Aorta (tissue), 5 donors: ENCODE results near the gene TCAP. TPM values are rescaled to one million over a fixed set of nuclear protein-coding genes. Genes with fewer than 3 reads are reported as not detected.

Experiments
- ATAC-seq: fragments of 200-7000 bp; cut with Tn5 transposase; one replicate; pipeline ENCODE4 v1.9.1; 2022; ENCODE audit warnings: moderate library complexity; ENCODE audit not compliant: low FRiP score
- DNase-seq, 2 donors: peaks; one replicate each; pipeline ENCODE4 v3.0.0-alpha.2; 2020
- H3K27ac ChIP-seq, 2 donors: one replicate each; pipeline ENCODE4 v1.5.1; 2013; ENCODE audit warnings: low read length in 2 of 2, mild to moderate bottlenecking in 2 of 2, moderate library complexity in 2 of 2, control low read depth in 1 of 2, inconsistent platforms in 1 of 2, low read depth in 1 of 2
- H3K27me3 ChIP-seq, 2 donors: one replicate each; pipeline ENCODE4 v1.6.1; 2013; ENCODE audit warnings: control low read depth in 1 of 2, low read length in 1 of 2, mild to moderate bottlenecking in 1 of 2, moderate library complexity in 1 of 2; ENCODE audit not compliant: insufficient read depth in 2 of 2, control insufficient read depth in 1 of 2
- H3K36me3 ChIP-seq, 2 donors: one replicate each; pipeline ENCODE4 v1.6.1; 2013; ENCODE audit warnings: control low read depth in 1 of 2, low read length in 1 of 2, mild to moderate bottlenecking in 1 of 2; ENCODE audit not compliant: insufficient read depth in 2 of 2, control insufficient read depth in 1 of 2
- H3K4me1 ChIP-seq, 2 donors: one replicate each; pipeline ENCODE4 v1.6.1; 2013; ENCODE audit warnings: low read length in 2 of 2, control low read depth in 1 of 2, mild to moderate bottlenecking in 1 of 2, moderate library complexity in 1 of 2; ENCODE audit not compliant: insufficient read depth in 2 of 2, control insufficient read depth in 1 of 2
- H3K4me3 ChIP-seq, 2 donors: one replicate each; pipeline ENCODE4 v1.5.1; 2013; ENCODE audit warnings: low read length in 2 of 2, control low read depth in 1 of 2, mild to moderate bottlenecking in 1 of 2
- H3K9me3 ChIP-seq: one replicate; pipeline ENCODE4 v1.6.1; 2013; ENCODE audit warnings: mild to moderate bottlenecking, low read length; ENCODE audit not compliant: control insufficient read depth
- WGBS, 2 donors: extraction: QIAGEN DNeasy Blood & Tissue Kit; methylation state at CpG; one replicate each; pipeline ENCODE4 v1.1.7; 2013; 5-methylcytosine and 5-hydroxymethylcytosine counted together
- intact Hi-C, 2 donors: fragments of 100-400 bp; cut with DNase I; formaldehyde crosslinking; loops; one replicate each; pipeline versions ENCODE4 v1.14.2 to v1.15.0; 2022
- polyA plus RNA-seq, 2 donors: library from polyadenylated mRNA; stranded (reverse); fragments of 200-250 nt; gene quantifications; one replicate each; pipeline ENCODE4 v1.2.3, GENCODE V29; 2013
- total RNA-seq, 2 donors: library from RNA; stranded (reverse); fragmentation: NEBNext Ultra II Directional; extraction: Animal tissue kit (Norgen Biotek cat#: 25700); gene quantifications; one replicate each; pipeline ENCODE4 v1.2.1, GENCODE V29; 2021
- donor health status: healthy with polysubstance abuse.
- donor health status: Bipolar disorder and iron deficiency.
- donor health status: DM: no; HTN: no; CAD: no.
- donor health status: DM: no; HTN: no; CAD: no.
- donor health status: DM: yes; HTN: yes; CAD: no.

Gene TCAP
- total and polyA plus RNA-seq, 4 donors = 1.9 to 9.3 (median 3.6) TPM

- ATAC-seq (no peak), DNase-seq (no peak)
- H3K27me3 ChIP-seq = no peaks in the 10 kb centered on the region
- H3K36me3 ChIP-seq = no peaks in the 10 kb centered on the region
- H3K27ac ChIP-seq = no peak overlapping the region
- H3K9me3 ChIP-seq = no peaks in the 10 kb centered on the region
- intact Hi-C loops = no loop called here
- WGBS, 2 donors = 57 to 59% methylated on average over 16 of the region's 16 CpGs
- H3K4me1 ChIP-seq = no peaks in the 10 kb centered on the region
- no peak overlapping the region for H3K4me3 ChIP-seq
Observed at GRCh38 chr17:39627712-39628516, 37.2 kb upstream of the TCAP start.

GRCh38 chr17:39628655-39629493 is 36.3 kb upstream of the TCAP start:
- no peak for DNase-seq
- ATAC-seq = no peak
- no peaks in the 10 kb centered on the region for H3K4me1 ChIP-seq
- H3K9me3 ChIP-seq = no peaks in the 10 kb centered on the region
- no peak overlapping the region for H3K27ac ChIP-seq
- intact Hi-C loops = no loop called here
- WGBS, 2 donors = 68 to 72% methylated on average over 10 of the region's 10 CpGs
- no peaks in the 10 kb centered on the region for H3K36me3 ChIP-seq
- H3K27me3 ChIP-seq = no peaks in the 10 kb centered on the region
- H3K4me3 ChIP-seq = no peak overlapping the region

- ATAC-seq (no peak), DNase-seq (no peak)
- WGBS, 2 donors = 73 to 77% methylated on average over 3 of the region's 3 CpGs
- H3K36me3 ChIP-seq = no peaks in the 10 kb centered on the region
- no peaks in the 10 kb centered on the region for H3K27me3 ChIP-seq
- no peak overlapping the region for H3K4me3 ChIP-seq
- H3K27ac ChIP-seq = no peak overlapping the region
- H3K4me1 ChIP-seq = no peaks in the 10 kb centered on the region
- H3K9me3 ChIP-seq = no peaks in the 10 kb centered on the region
- intact Hi-C loops = no loop called here
Observed at GRCh38 chr17:39629494-39629880, 35.7 kb upstream of the TCAP start.

GRCh38 chr17:39629898-39630297 is 35.3 kb upstream of the TCAP start:
- Histone ChIP-seq H3K27ac (no peak overlapping the region), H3K36me3 (no peaks in the 10 kb centered on the region), H3K4me3 (no peak overlapping the region), H3K9me3 (no peaks in the 10 kb centered on the region), H3K27me3 (no peaks in the 10 kb centered on the region), H3K4me1 (no peaks in the 10 kb centered on the region)
- 76 to 78% methylated on average over 12 of the region's 12 CpGs for WGBS, 2 donors
- ATAC-seq (no peak), DNase-seq (no peak)
- intact Hi-C loops = no loop called here

- DNase-seq (no peak), ATAC-seq (no peak)
- 28 to 31% methylated on average over 6 of the region's 6 CpGs for WGBS, 2 donors
- Histone ChIP-seq H3K9me3 (no peaks in the 10 kb centered on the region), H3K4me3 (no peak overlapping the region), H3K27ac (no peak overlapping the region), H3K4me1 (no peaks in the 10 kb centered on the region), H3K27me3 (no peaks in the 10 kb centered on the region), H3K36me3 (no peaks in the 10 kb centered on the region)
- intact Hi-C loops = no loop called here
Observed at GRCh38 chr17:39631403-39631802, 33.7 kb upstream of the TCAP start.

GRCh38 chr17:39632153-39632941 is 32.8 kb upstream of the TCAP start:
- intact Hi-C loops = no loop called here
- Histone ChIP-seq H3K27me3 (no peaks in the 10 kb centered on the region), H3K9me3 (no peaks in the 10 kb centered on the region), H3K4me3 (no peak overlapping the region), H3K4me1 (no peaks in the 10 kb centered on the region), H3K27ac (no peak overlapping the region), H3K36me3 (no peaks in the 10 kb centered on the region)
- DNase-seq = no peak
- WGBS, 2 donors = 42 to 49% methylated on average over 11 to 13 of the region's 13 CpGs
- ATAC-seq = no peak

- Histone ChIP-seq H3K4me1 (no peaks in the 10 kb centered on the region), H3K27ac (no peak overlapping the region), H3K27me3 (no peaks in the 10 kb centered on the region), H3K9me3 (no peaks in the 10 kb centered on the region), H3K4me3 (no peak overlapping the region), H3K36me3 (no peaks in the 10 kb centered on the region)
- ATAC-seq (no peak), DNase-seq (no peak)
- intact Hi-C loops = no loop called here
- whole genome bisulfite sequencing, 2 donors = 66 to 70% methylated on average over 8 of the region's 8 CpGs
Observed at GRCh38 chr17:39633570-39634183, 31.5 kb upstream of the TCAP start.

GRCh38 chr17:39634384-39634871 is 30.7 kb upstream of the TCAP start:
- no peak overlapping the region for H3K4me3 ChIP-seq
- no peaks in the 10 kb centered on the region for H3K27me3 ChIP-seq
- WGBS, 2 donors = 46 to 52% methylated on average over 2 of the region's 2 CpGs
- H3K9me3 ChIP-seq = no peaks in the 10 kb centered on the region
- no peak for ATAC-seq
- intact Hi-C loops = no loop called here
- H3K27ac ChIP-seq = no peak overlapping the region
- no peak for DNase-seq
- no peaks in the 10 kb centered on the region for H3K4me1 ChIP-seq
- no peaks in the 10 kb centered on the region for H3K36me3 ChIP-seq
